Stromal cell of bone marrow (primary cell): ENCODE results near the gene CREB3L4.

Source experiments
- DNase-seq: peaks from one replicate; pipeline ENCODE4 v3.0.0-alpha.2; 2012; ENCODE audit warnings: low read depth

CREB3L4 gene, protein sequence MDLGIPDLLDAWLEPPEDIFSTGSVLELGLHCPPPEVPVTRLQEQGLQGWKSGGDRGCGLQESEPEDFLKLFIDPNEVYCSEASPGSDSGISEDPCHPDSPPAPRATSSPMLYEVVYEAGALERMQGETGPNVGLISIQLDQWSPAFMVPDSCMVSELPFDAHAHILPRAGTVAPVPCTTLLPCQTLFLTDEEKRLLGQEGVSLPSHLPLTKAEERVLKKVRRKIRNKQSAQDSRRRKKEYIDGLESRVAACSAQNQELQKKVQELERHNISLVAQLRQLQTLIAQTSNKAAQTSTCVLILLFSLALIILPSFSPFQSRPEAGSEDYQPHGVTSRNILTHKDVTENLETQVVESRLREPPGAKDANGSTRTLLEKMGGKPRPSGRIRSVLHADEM

DNA sequence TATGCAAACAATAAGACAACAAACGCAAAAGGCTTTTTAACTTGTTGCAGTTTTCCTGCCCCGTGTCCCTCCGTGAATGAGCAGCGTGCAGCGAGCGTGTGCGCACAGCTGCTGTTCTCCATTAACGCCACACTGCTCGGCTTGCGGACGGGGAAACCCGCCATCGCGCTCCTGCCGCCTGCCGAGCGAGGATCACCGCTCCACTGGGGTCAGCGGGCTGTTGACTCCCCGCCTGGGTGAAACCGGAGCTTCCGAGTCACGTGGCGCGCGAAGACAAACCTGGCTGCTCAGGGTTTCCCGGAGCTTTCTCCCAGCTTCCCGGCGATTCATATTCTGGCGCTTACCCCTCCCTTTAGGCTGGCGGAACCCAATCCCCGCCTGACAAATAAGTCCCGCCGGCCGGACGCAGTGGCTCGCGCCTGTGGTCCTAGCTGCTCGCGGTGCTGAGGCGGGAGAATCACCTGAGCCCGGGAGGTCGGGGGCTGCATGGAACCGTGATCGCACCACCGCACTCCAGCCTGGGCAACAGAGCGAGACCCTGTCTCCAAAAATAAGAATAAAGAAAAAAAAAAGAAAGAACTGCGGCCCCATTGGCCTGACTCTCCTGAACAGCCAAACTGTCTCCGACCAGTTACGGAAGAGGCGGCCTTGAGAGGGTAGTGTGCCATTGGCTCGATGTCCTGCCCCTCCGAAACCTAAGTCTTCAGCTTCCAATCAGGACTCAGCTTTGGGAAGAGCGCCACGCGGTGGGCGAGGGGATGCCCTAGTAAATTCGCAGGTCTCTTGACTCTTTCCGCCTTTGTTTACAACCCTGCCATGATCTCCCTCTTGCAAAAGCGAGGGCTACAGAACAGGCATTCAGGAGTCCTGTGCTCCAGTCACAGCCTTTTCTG lies at the start of gene CREB3L4:
TSS of gene CREB3L4 (plus strand) at position 796 of the 893 bp plus-strand sequence. CDS start 624 bp downstream, outside the sequence.
- peak; percentile 98 for DNase-seq

DNA sequence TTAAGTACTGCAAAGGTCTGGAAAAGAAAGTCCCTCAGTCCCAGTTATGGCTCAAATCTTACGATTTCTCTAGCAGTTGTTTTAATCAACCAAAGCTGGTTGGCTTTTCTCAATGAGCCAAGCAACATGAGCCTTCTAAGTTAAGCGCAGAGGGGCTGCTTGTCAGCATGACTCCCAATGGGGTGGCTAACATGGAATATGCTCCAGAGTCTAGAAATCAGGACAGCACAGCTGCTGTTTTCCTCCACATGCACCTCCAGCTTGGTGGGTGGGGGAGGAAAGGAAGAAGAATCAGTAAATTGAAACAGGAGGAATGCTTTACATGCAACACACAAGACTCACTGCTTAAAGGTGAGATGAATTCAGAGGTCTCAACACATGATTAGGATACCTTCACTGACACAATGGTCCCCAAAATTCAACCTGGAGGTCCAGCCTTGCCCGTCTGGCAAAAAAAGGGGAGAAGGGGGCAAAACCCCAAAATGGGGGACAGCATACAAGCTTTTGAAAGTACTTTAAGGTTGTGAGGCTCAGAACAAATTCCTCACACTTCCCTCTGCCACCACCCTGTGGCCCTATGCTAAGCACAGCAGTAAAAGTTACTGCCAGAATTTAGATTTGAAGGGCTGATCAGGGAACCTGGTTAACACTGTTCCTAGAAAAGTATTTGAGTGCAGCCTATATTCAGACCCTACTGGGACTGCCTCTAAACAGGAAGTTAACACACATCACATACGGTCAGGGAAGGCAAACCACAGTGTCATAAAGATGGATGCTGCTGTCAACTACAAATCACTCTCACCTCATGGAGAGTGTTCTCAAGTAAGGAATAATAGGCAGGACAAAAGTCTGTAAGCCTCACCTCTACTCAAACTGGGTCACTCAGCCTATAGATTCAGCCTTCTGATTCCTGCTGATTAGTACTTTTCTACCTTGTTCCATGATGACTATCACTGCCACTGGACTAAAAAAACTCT lies 47.5 kb upstream of the CREB3L4 start:
- DNase-seq = no peak

DNA sequence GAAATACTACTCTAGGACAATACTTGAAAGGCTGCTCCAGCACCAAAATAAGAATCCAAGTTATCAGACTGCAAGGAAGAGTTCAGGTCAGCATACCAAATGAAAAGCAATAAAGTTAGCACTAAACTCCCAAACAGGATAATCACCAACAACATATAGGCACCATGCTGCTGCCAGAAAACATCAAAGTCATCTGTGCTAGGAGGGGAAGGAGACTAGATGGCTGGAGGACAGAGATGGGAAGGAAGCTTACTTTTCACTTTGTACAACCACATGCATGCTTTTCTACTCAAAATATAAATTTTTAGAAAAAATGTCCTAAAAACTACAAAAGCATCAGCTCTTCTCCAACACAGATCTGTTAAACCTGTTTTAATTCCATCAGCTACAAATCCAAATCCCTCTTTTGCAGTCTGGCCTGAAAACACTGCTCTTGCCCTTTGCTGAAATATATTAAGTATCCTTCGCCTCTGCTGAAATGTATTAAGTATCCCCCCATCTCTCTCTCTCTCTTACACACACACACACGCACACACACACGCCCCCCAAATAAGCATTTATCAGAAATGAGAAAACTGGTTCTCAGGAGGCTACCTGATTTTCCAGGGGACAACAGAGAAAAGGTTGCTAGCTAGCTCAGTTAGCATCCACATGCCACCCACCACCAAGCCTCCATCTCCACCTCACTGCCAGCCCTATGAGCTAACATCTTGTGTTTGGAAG lies 46.5 kb upstream of the CREB3L4 start:
- DNase-seq = no peak

DNA sequence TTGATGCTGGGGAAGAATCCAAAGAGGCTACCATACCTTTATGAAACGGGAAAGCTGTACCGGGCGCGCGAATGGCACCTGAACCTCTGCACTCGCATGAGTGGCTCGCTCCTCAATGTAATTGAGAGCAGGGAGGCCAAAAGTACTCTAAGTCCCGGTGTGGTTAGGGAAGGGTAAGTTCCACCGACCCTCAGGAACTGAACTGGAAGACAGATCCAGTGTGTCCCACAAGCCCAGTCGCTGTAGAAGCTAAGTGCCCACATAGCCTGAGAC lies 46.0 kb upstream of the CREB3L4 start:
- DNase-seq = no peak

DNA sequence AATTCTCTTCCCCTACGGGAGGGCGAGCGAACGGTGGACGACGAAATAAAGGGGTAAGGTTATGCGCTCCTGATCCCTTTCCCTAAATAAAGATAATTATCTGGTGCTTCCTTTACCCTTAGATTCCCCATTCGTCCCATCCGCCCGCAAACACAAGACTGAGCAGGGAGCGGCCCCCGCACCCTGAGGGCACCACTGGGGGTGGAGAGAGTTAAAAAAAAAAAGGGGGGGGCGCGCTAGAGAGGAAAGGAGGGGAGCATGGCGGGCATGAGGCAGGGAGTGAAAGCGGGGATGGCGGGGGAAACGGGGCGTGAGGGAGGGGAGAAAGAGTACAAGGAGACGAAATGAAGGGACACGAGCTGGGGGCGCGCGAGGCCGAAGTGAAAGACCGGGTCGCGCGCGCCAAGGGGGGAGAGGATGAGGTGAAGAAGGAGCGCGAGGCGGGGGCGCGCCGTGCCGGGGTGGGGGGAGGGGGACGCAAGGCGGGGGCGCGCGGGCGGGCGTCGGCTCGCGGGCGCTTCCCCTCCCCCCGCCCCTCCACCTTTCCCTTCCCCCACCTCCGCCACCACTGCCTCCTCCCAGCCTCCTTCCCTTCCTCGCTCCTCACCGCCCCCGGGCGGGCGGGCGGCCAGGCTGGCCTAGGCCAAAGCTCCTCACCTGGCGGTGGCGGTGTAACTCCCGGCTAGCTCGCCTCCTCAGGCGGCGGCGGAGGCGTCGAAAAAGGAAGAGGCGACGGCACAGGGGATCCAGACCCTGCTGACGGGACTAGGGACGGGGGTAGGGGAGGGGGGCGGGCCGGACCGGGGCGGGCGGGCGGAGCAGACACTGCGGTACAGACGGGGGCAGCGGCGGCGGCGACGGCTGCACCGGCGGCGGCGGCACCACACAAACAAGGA lies 45.4 kb upstream of the CREB3L4 start:
- no peak for DNase-seq

DNA sequence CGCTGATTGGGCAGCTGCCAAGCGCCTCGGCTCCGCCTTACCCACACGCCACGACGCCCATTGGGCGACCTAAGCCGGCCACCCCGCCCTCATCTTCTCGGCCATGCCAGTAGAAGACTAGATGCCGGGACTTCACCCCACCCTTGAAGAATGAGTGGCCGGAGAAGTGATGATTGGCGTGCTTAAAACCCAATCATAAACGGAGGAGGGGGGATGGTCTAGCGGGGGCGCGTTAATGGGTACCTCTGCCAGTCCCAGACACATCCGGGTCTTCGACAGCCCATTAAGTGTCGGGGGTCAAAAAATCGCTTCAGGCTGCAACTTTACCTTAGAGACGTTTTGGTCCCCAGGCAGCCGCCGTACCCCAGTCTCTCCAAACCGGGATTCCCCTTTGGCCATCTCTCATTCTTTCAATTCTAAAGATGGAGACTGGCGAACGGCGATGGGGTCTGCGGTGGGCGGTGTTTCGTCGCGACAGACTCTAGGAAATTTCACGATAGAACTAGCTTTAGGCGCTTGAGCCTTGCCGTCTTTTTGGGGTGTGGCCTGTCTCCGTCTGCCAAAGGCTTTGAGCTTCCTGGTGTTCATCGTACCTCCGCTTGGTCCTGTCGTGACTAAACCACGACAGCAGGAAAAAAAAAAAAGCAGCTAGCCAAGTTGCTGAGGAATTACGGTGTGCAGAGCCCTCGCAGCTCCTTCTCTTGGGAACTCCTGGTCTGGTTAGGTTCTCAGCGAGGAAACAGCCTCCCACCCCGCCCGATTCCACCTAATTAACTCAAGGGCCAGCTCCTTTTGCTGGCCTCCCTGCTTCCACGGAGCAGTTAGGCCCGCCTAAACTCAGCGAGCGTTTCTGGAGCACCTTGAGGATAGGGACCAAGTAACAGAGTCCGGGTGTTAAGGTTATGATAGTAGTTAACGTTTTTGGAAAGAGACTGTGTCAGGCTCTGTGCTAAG lies 44.5 kb upstream of the CREB3L4 start, which contains the start of gene GATAD2B:
TSS of gene GATAD2B (minus strand) at position 1 of the 954 bp plus-strand sequence. CDS start 94,625 bp downstream, outside the sequence.
- peak; percentile 100 for DNase-seq

DNA sequence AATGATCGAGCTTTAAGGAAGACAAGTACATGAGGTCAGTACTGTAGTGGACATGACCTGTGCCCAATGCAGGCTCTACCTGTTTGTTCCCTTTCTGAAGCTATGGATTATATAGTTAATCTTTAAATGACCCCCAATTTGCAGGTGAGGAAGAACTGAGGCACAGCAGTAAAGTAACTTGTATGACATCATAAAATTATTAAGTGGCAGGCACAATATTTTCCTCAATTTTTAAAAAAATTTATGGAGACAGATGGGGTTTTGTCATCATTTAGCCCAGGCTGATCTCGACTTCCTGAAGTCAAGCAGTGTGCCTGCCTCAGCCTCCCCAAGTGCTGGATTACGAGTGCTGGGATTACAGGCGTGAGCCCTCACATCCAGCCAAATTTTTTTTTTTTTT lies 41.3 kb upstream of the CREB3L4 start:
- DNase-seq = no peak

DNA sequence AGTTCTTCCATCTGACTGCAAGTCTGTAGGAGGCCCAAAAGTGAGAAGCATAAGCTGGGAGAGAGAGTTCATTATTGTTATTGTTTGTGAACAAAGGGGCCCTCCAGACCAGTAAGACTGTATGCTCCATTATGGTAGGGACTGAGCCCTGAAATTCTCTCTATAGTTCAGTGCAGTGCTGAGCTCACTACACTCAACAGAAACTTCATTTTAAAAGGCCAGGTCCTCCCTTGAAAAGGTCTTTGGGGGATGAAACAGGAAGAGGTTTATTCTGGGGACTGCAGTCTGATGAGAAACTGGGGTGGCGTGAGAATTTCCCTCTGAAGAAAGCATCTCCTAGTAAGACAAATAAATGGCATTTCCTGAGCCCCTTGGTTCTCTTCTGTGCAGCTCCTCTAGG lies 39.5 kb upstream of the CREB3L4 start:
- no peak for DNase-seq

DNA sequence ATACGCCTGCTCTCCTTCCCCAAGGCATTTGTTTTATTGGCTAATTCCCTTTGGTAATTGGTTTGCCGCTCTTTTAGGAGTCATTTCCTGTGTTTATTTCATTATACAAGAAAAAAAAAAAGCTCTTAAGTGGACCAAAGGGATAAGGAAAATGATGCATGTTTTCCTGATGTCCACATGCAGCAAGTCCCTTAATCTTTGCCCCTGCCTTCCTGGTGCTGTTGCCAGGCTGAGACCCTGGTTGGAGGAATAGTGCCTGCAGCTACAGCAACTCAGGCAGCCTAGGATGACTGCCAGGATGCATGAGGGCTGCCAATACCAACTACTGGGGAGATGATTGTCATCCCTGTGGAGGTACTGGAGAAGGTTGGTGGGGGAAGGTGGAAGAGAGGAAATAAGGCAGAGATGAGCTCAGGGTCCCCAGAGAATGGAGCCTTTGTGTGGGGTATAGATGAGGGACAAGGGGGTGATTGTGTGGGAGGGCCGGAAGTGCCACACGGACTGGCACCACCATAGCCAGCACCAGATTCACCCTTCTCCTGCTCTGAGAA lies 38.8 kb upstream of the CREB3L4 start:
- DNase-seq = no peak

DNA sequence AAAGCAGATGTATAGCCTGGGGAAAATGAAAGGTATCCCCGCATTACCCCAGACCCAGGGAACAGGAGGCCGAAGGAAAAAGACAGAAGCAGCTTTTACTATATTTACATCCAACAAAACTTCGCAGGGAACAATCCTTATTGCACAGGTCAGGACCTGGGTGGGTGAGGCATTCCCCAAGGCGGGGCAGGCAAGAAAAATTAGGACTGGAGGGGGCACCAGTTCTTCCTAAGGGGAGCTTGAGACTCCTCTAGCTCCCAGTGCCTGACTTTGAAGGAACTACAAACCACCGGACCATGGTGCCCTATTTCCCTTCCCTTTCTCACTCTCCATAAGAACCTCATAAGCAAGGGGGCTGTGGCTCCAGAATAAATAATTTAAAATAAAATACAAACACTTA lies 38.3 kb upstream of the CREB3L4 start:
- no peak for DNase-seq

DNA sequence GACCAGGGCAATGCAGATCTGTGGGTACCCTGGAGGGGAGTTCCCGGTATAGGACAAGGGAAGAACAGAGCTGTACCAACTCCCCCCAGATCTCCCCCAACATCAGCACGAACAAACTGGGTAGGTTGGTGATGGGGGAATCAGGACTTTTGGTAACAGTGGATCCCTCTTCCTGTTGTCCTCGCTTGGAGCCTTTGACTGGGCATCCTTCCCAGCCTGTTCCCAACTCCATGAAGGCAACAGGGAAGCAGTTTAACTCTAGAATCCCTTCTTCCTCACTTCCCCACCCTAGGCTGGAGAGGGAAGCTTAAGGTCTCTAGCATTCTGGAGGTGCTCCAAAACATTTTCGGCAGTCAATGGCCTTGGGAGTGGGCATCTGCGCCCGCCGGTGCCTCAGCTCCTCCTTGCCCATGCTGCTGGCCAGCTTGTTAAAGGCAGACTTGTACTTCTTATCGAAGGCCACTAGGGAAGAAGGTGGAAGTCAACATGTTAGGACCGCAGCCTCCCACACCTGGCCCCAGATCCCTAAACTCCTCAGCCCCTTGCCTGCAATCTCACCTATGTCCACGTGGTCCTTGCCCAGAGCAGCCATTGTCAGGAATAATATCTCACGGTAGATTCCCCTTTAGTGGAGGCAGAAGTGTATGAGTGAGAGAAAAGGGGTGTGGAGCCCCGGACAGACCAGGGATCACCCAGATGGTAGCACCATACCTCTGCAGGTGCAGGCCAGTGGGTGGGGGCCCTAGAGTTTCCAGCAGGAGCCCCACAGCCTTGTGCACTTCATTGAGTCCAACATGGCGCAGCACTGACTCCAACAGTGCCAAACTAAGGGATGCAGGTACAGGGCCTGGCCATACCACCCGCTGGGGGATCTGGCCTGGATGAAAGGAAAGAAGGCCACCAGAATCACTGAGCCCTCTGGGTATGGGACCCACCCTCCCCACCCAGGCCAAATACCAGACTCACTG lies 37.4 kb upstream of the CREB3L4 start:
- DNase-seq = no peak

DNA sequence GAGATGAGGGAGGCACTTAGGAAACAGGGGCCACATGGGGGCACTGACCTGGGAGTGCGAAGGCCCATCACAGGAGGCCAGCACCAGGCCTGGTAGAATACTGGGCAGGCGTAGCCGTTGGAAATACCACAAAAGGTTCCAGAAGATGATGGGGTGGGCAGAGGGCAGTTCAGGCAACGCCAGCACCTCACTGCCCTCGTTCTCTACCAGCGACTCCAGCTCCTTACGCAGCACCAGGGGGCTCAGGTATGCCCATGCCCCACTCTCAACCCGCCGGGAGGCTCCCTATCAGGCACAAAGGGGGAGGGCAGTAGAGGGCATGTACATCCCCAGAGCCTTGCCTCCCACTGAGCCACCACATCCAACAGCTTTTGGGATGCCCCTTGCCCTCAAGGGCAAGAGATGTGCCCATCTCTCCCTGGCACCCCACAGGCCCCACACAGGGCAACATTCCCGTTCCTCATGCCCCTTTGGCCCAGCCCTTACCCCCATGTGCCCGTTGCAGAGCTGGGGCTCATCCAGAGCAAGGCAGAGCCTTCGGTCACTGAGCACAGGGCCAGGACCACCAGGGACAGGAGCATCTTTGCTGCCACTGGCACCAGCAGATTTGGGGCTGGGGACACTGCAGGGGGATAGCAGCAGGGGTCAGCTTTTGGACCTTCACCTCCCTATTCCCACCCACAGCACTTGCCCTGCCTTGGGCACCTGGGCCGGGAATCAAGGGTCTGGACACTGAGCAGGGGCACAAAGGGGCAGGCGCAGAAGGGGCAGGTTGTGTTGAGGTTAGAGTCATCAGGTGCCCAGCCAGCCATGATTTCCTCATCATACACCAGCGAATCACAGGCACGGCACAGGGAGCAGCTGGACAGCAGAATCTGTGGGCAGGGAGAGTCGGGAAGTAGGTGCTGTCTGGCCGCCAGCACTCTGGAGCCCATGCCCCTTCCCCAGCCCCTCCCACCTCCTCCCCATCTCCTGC lies 35.3 kb upstream of the CREB3L4 start:
- no peak for DNase-seq

DNA sequence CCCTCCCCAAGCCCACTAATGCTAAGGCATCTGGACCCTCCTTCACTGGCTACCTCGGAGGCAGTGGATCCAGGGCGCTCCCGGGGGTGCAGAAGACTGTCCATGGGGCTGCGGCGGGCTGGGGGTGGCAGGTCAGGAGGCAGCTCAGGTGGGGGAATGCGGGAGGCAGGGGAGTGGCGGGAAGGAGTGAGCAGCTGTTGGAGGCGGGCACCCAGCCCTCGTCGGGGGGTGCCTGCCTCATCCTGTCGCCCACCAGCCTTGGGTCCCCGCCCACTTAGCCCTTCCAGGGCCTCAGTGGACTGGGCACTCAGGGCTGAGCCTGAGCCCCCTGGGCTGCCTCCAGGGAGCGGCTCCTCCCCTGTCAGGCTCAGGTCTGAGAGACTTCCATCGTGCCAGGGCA lies 34.3 kb upstream of the CREB3L4 start:
- DNase-seq = no peak

DNA sequence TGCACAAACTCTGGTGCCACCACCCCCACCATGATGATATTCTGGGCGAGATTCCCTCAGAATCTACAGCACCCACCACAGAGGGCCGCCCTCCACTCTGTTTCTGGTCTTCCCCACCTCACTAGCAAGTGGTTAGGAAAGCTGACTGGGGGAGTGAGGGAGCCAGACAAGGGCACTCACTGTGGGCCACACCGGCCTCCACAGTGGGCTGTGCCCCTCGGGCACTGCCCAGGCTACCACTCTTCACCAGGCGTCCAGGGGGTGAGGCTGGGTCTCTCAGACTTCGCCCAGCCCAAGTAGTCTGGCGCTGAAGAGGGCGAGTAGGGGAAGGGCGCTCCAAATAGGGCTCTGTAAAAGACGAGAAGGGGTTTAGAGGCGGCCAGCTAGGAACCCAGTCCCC lies 33.7 kb upstream of the CREB3L4 start:
- DNase-seq = no peak

DNA sequence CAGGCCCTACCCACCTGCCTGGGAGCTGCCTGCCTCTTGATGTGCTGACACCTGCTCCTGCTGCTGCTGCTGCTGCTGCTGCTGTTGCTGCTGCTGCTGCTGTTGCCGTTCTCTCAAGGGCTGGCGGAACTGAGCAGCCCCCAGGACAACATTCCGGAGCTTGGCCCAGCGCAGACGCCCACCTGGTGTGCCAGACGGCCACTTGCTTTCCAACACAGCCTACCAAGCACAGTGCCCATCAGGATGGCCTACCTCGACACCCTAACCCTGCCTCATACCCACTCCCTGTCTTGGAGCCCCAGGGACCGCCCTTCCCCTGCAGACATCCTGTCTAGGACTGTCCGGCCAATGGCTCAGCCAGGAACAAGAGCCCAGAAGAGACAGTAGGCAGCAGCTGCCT lies 33.0 kb upstream of the CREB3L4 start:
- no peak for DNase-seq

DNA sequence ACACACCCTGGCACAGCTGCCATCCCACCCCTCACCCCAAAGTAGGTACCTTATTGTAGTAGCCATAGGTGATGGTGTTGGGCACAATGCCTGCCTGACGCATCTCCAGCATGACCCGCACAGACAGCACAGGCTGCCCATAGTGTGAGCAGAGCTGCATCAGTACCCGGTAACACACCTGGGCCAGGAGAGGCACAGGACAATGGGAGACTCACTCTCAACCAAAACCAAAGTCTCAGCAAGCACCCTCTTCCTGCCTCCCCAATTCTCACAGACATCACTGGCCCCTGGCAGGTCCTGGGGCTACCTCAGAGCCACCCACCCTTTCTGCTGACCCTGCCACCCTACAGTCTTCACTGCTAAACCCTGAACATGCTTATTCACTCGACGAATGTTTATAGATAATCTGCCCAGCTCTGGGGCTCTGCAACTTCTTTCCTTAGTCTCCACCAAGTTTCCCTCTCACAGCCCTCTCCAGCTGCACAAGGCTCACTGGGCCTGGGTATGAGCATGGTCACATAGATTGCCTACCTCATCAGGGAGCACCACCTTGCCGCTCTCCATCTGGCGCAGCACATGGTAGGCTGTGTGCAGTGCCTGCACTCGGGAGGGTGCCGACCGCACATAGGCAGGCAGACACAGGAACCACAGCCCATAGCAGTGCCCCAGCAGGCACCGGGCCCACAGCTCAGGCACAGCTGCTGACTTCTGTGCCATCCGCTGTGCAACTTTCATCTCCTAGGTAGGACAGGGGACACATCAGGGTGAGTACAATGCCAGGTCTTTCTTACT lies 31.5 kb upstream of the CREB3L4 start:
- no peak for DNase-seq
